OCI-LY3 (cell line): ENCODE measurements around the gene CCKAR.

Experiments
- CTCF ChIP-seq: fragments of 200-600, 300-600 bp; sonication (generic); IDR thresholded peaks from 2 replicates; pipeline ENCODE4 v1.5.1; 2014; ENCODE audit warnings: antibody characterized with exemption, low read length, low read depth
- EZH2phosphoT487 ChIP-seq: fragments of 200-600 bp; shearing (Covaris generic); IDR thresholded peaks from 2 replicates; pipeline ENCODE4 v1.6.1; 2018; ENCODE audit warnings: antibody characterized with exemption, mixed run types, low read depth

GRCh38 chr4:26468283-26468949, 21.9 kb downstream of the CCKAR start:
- TF ChIP-seq CTCF (no peak), EZH2phosphoT487 (no peak)
